SK-N-MC (cell line): ENCODE data around the gene LTB4R.
"Not testable (repeated sequence)": the region's sequence is repeated elsewhere in the genome, so short reads cannot be mapped to it uniquely, and the experiment has no call there.

Experiments used
- DNase-seq: peaks from one replicate; pipeline ENCODE4 v3.0.0-alpha.2; 2011; ENCODE audit warnings: low read depth, low spot score
- H3K27ac ChIP-seq: fragments of 200-600 bp; sonication (generic); 2 replicates; pipeline ENCODE4 v1.5.1; 2016; ENCODE audit warnings: mixed run types
- H3K36me3 ChIP-seq: fragments of 200-600 bp; sonication (generic); 2 replicates; pipeline ENCODE4 v1.6.1; 2017; ENCODE audit warnings: antibody characterized with exemption, low read length, mixed read lengths; ENCODE audit not compliant: insufficient read depth
- H3K4me3 ChIP-seq: fragments of 200-600 bp; sonication (generic); 2 replicates; pipeline ENCODE4 v1.5.1; 2016
- H3K9ac ChIP-seq: fragments of 200-600 bp; sonication (generic); 2 replicates; pipeline ENCODE4 v1.8.0; 2017; ENCODE audit warnings: mixed run types, mixed read lengths; ENCODE audit not compliant: insufficient read length
- H3K9me3 ChIP-seq: fragments of 200-600 bp; sonication (generic); 2 replicates; pipeline ENCODE4 v1.6.1; 2017; ENCODE audit warnings: low read depth, mild to moderate bottlenecking, antibody characterized with exemption, low read length, moderate library complexity, mixed read lengths
- EZH2 ChIP-seq: fragments of 200-600 bp; sonication (generic); IDR thresholded peaks from one replicate; pipeline ENCODE4 v1.6.1; 2017; ENCODE audit warnings: antibody characterized with exemption
- FOXP2 ChIP-seq: optimal IDR thresholded peaks from 2 replicates; pipeline ENCODE3; 2011; ENCODE audit warnings: mild to moderate bottlenecking, moderate library complexity; ENCODE audit not compliant: insufficient read depth; ENCODE audit errors: extremely low read length, control extremely low read depth
- POLR2AphosphoS5 ChIP-seq: IDR thresholded peaks from 2 replicates; pipeline ENCODE4 v1.6.1; 2012; ENCODE audit warnings: mild to moderate bottlenecking, low read depth, low read length, borderline replicate concordance

LTB4R gene

GRCh38 chr14:24322672-24323071 is 11.4 kb downstream of the LTB4R start:
- DNase-seq, result no peak
- Histone ChIP-seq H3K36me3 (no peaks in the 10 kb centered on the region), H3K27ac (no peak overlapping the region), H3K9ac (no peak overlapping the region), H3K9me3 (no peaks in the 10 kb centered on the region), H3K4me3 (no peak overlapping the region)
- TF ChIP-seq EZH2 (no peak), POLR2AphosphoS5 (no peak), FOXP2 (no peak)

- TF ChIP-seq EZH2 (no peak), FOXP2 (no peak), POLR2AphosphoS5 (no peak)
- Histone ChIP-seq H3K9me3 (no peaks in the 10 kb centered on the region), H3K4me3 (no peak overlapping the region), H3K36me3 (no peaks in the 10 kb centered on the region), H3K27ac (no peak overlapping the region), H3K9ac (no peak overlapping the region)
- DNase-seq, result no peak
Observed at GRCh38 chr14:24323341-24323740, 12.0 kb downstream of the LTB4R start.

- Histone ChIP-seq H3K4me3 (no peak overlapping the region), H3K27ac (no peak overlapping the region), H3K9ac (no peak overlapping the region), H3K36me3 (no peaks in the 10 kb centered on the region), H3K9me3 (no peaks in the 10 kb centered on the region)
- no peak for DNase-seq
- TF ChIP-seq EZH2 (no peak), POLR2AphosphoS5 (no peak), FOXP2 (no peak)
Observed at GRCh38 chr14:24324024-24324423, 12.7 kb downstream of the LTB4R start.

- Histone ChIP-seq H3K9me3 (no peaks in the 10 kb centered on the region), H3K9ac (no peak overlapping the region)
- no peak for DNase-seq
Observed at GRCh38 chr14:24325041-24325530, 13.8 kb downstream of the LTB4R start.

GRCh38 chr14:24325963-24326362 is 14.7 kb downstream of the LTB4R start:
- no peak overlapping the region for H3K9ac ChIP-seq
- no peak overlapping the region for H3K4me3 ChIP-seq
- no peaks in the 10 kb centered on the region for H3K36me3 ChIP-seq
- H3K9me3 ChIP-seq, result no peaks in the 10 kb centered on the region
- no peak for DNase-seq
- no peak overlapping the region for H3K27ac ChIP-seq
- TF ChIP-seq EZH2 (no peak), POLR2AphosphoS5 (no peak), FOXP2 (no peak)

More at GRCh38 chr14:24325041-24325530, 13.8 kb downstream of the LTB4R start:
- TF ChIP-seq POLR2AphosphoS5 (no peak), FOXP2 (no peak), EZH2 (no peak)
- no peak overlapping the region for H3K4me3 ChIP-seq
- no peaks in the 10 kb centered on the region for H3K36me3 ChIP-seq
- no peak overlapping the region for H3K27ac ChIP-seq

- Histone ChIP-seq H3K9ac (no peak overlapping the region), H3K36me3 (no peaks in the 10 kb centered on the region), H3K4me3 (no peak overlapping the region), H3K9me3 (no peaks in the 10 kb centered on the region), H3K27ac (no peak overlapping the region)
- TF ChIP-seq FOXP2, result no peak
- TF ChIP-seq POLR2AphosphoS5, result no peak
- no peak for TF ChIP-seq EZH2
- no peak for DNase-seq
Observed at GRCh38 chr14:24327303-24327702, 16.0 kb downstream of the LTB4R start.

GRCh38 chr14:24327914-24328313 is 16.6 kb downstream of the LTB4R start:
- H3K36me3 ChIP-seq, H3K4me3 ChIP-seq, H3K27ac ChIP-seq, H3K9me3 ChIP-seq, H3K9ac ChIP-seq, DNase-seq: not testable (repeated sequence)

- no peak for DNase-seq
- Histone ChIP-seq H3K4me3 (no peak overlapping the region), H3K9me3 (no peaks in the 10 kb centered on the region), H3K9ac (no peak overlapping the region), H3K27ac (no peak overlapping the region), H3K36me3 (no peaks in the 10 kb centered on the region)
- no peak for TF ChIP-seq FOXP2
- no peak for TF ChIP-seq EZH2
- TF ChIP-seq POLR2AphosphoS5, result no peak
Observed at GRCh38 chr14:24329073-24329663, 17.9 kb downstream of the LTB4R start.

GRCh38 chr14:24329736-24330135 is 18.4 kb downstream of the LTB4R start:
- H3K27ac ChIP-seq, result no peak overlapping the region
- no peaks in the 10 kb centered on the region for H3K9me3 ChIP-seq
- DNase-seq, result no peak
- TF ChIP-seq FOXP2 (no peak), EZH2 (no peak), POLR2AphosphoS5 (no peak)
- no peak overlapping the region for H3K9ac ChIP-seq
- no peaks in the 10 kb centered on the region for H3K36me3 ChIP-seq
- H3K4me3 ChIP-seq, result no peak overlapping the region
